ENCODE measurements around the gene F7. TPM values are rescaled to one million over a fixed set of nuclear protein-coding genes. Genes with fewer than 3 reads are reported as not detected.
"Not testable (repeated sequence)": the region's sequence is repeated elsewhere in the genome, so short reads cannot be mapped to it uniquely, and the experiment has no call there.

The F7 gene
- total and polyA plus RNA-seq, 7 donors = 0.36 TPM; not detected in 6

GRCh38 chr13:113159701-113160100 is 54.1 kb downstream of the F7 start:
- Histone ChIP-seq H3K9me3 (peaks cover 0 to 3% (median 0%) of the 10 kb centered on the region in 4 donors), H3K4me1 (peaks cover 0 to 2% (median 2%) of the 10 kb centered on the region in 4 donors), H3K4me3 (no peak overlapping the region), H3K27ac (no peak overlapping the region), H3K27me3 (peaks cover 5 to 27% (median 8%) of the 10 kb centered on the region in 3 donors), H3K36me3 (no peaks in the 10 kb centered on the region)
- 89 to 92% methylated on average over 20 of the region's 20 CpGs for WGBS, 2 donors
- DNase-seq = no peak
- intact Hi-C loops (cut with DNase I) = loop anchor here (10.0 kb wide), 1 partner anchor 465 kb away; the partner anchor contains the start of gene ATP11A
- no peak for TF ChIP-seq EP300 (IDR thresholded peaks at IDR 0.05)
- no peak for TF ChIP-seq CTCF (IDR thresholded peaks at IDR 0.05)
- no peak for TF ChIP-seq POLR2AphosphoS5 (IDR thresholded peaks at IDR 0.05)
- TF ChIP-seq POLR2A (IDR thresholded peaks at IDR 0.05) = no peak

- no peak for DNase-seq
- H3K4me1 ChIP-seq = peaks cover 0 to 2% (median 0%) of the 10 kb centered on the region in 4 donors
- intact Hi-C loops (cut with DNase I) = no loop called here
- no peak for TF ChIP-seq CTCF (IDR thresholded peaks at IDR 0.05)
- peaks cover 0 to under 1% (median 0%) of the 10 kb centered on the region in 4 donors for H3K9me3 ChIP-seq
- H3K27me3 ChIP-seq = peaks cover 5 to 27% (median 8%) of the 10 kb centered on the region in 3 donors
- no peaks in the 10 kb centered on the region for H3K36me3 ChIP-seq
- WGBS, 2 donors = 76 to 77% methylated on average over 12 of the region's 12 CpGs
- H3K4me3 ChIP-seq = no peak overlapping the region
- no peak overlapping the region for H3K27ac ChIP-seq
Measured at GRCh38 chr13:113160983-113161382, 55.4 kb downstream of the F7 start.

GRCh38 chr13:113161433-113161832 is 55.8 kb downstream of the F7 start:
- no peak overlapping the region for H3K27ac ChIP-seq
- no peaks in the 10 kb centered on the region for H3K36me3 ChIP-seq
- WGBS, 2 donors = 42 to 45% methylated on average over 16 of the region's 16 CpGs
- no peak for TF ChIP-seq POLR2A (IDR thresholded peaks at IDR 0.05)
- TF ChIP-seq CTCF (IDR thresholded peaks at IDR 0.05) = no peak
- TF ChIP-seq EP300 (IDR thresholded peaks at IDR 0.05) = no peak
- TF ChIP-seq POLR2AphosphoS5 (IDR thresholded peaks at IDR 0.05) = no peak
- intact Hi-C loops (cut with DNase I) = no loop called here
- H3K9me3 ChIP-seq = no peaks in the 10 kb centered on the region
- peaks cover 0 to 2% (median 0%) of the 10 kb centered on the region in 4 donors for H3K4me1 ChIP-seq
- no peak overlapping the region for H3K4me3 ChIP-seq
- DNase-seq = no peak
- peaks cover 5 to 27% (median 8%) of the 10 kb centered on the region in 3 donors for H3K27me3 ChIP-seq

- H3K36me3 ChIP-seq; H3K27ac ChIP-seq; DNase-seq; H3K9me3 ChIP-seq; H3K4me3 ChIP-seq; intact Hi-C loops (cut with DNase I); H3K4me1 ChIP-seq: not testable (repeated sequence)
- WGBS, 2 donors = 12 to 23% methylated on average over 11 to 12 of the region's 13 CpGs
- H3K27me3 ChIP-seq = peaks cover 5 to 27% (median 8%) of the 10 kb centered on the region in 3 donors
Measured at GRCh38 chr13:113161975-113162374, 56.4 kb downstream of the F7 start.

- H3K36me3 ChIP-seq = no peaks in the 10 kb centered on the region
- no peak overlapping the region for H3K27ac ChIP-seq
- no peak for DNase-seq
- 28 to 38% methylated on average over 25 of the region's 25 CpGs for WGBS, 2 donors
- peaks cover 0 to 2% (median 0%) of the 10 kb centered on the region in 4 donors for H3K4me1 ChIP-seq
- intact Hi-C loops (cut with DNase I) = no loop called here
- TF ChIP-seq CTCF (IDR thresholded peaks at IDR 0.05) (no peak), EP300 (IDR thresholded peaks at IDR 0.05) (no peak), POLR2AphosphoS5 (IDR thresholded peaks at IDR 0.05) (no peak), POLR2A (IDR thresholded peaks at IDR 0.05) (no peak)
- H3K4me3 ChIP-seq = no peak overlapping the region
- H3K9me3 ChIP-seq = no peaks in the 10 kb centered on the region
- H3K27me3 ChIP-seq = peaks cover 5 to 27% (median 8%) of the 10 kb centered on the region in 3 donors
Measured at GRCh38 chr13:113162783-113163685, 57.4 kb downstream of the F7 start.

Data from sigmoid colon (tissue), 7 donors.